NCI-H82 treated with DMSO at 0.1 percent for 48 hours (cell line): ENCODE measurements around the gene LRIG1.

Experiments used
- DNase-seq: peaks from one replicate; lab custom pipeline; 2025; ENCODE audit not compliant: unreplicated experiment; lab: John Stamatoyannopoulos, UW

LRIG1 gene

GRCh38 chr3:66470956-66471686 is 29.7 kb downstream of the LRIG1 start:
- no peak for DNase-seq

GRCh38 chr3:66470285-66470684 is 30.5 kb downstream of the LRIG1 start:
- DNase-seq = no peak

- DNase-seq = no peak
Observed at GRCh38 chr3:66469220-66469640, 31.6 kb downstream of the LRIG1 start.

DNA sequence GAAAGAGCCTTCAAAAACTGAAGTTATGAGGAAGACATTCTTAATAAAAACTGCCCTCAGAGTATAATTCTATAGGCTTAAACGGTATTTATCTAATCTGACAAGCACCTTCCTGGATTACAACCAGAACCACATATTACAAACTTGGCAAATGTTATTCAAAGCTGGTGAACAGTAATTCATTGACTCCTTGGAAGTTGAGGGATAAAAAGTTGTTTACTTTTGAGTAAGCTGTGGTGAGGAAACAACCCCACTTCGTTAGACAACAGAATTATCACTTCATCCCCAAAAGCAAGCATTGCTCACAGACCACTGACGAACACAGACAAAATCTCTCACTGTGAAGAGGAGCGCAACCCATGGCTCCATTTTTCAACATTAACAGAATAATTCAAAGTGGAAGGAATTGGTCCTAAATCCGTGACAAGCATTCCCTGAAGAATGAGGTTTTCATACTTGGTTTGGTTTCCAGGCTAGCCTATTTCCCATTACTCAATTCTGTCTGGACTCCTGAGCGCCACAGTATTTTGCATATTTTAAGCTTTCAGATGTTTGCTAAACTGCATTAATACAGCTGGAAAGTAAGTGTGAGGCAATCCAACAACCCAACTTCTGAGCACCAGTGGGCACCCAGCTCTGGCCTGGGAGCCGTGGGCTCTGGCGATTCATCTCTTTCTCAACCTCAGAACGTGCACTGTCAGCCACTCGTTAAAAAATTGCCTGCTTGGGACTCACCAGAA is 32.7 kb downstream of the LRIG1 start:
- DNase-seq = no peak

DNA sequence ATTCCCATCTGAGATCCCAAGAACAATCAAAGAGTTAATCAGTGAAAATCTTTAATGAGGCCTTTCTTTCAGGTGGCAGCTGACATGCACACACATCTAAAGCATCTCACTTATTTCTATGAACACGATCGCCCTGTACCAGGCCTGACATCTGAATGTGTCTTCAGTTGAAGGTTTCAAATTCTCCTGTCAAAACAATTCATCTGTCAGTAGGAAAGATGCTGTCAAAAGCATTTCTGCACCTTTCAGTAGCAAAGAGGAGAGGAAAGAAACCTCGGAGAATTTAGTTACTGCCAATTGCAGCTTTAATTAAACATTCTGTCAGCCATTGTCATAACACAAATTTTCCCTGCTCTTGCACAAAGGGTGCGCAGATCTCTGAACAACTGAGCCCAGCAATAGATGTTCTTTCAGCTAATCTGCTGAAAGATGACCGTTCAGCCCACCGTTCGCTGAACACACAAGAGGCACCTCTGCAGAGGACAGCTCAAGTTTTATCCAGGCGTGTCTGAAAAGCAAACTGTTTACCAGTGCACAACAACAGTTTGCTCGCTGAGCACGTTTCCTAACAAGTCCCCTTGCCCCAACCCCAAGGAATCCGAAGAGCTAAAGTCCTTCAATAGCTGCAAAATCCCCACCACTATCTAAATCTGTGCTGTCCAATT is 34.1 kb downstream of the LRIG1 start:
- no peak for DNase-seq

GRCh38 chr3:66465587-66465986 is 35.2 kb downstream of the LRIG1 start:
- no peak for DNase-seq

DNA sequence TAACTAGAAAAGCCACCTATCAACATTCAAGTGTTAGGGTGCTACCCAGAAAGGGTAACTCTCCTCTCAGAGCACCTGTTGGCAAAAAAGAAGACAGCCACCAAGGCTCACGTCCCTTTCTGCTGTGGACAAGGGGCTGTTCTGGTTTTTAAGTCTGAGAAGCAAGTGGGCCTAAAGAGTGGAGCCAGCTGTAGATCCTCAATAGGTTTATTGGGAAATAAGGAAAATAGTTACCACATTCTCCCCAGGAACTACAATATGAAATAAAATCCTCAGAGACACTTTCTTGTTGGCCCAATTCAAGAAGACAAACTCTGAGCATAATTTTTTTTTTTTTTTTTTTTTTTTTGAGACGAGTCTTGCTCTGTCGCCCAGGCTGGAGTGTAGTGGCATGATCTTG is 35.8 kb downstream of the LRIG1 start:
- no peak for DNase-seq

- DNase-seq = no peak
Observed at GRCh38 chr3:66464512-66464894, 36.3 kb downstream of the LRIG1 start.

DNA sequence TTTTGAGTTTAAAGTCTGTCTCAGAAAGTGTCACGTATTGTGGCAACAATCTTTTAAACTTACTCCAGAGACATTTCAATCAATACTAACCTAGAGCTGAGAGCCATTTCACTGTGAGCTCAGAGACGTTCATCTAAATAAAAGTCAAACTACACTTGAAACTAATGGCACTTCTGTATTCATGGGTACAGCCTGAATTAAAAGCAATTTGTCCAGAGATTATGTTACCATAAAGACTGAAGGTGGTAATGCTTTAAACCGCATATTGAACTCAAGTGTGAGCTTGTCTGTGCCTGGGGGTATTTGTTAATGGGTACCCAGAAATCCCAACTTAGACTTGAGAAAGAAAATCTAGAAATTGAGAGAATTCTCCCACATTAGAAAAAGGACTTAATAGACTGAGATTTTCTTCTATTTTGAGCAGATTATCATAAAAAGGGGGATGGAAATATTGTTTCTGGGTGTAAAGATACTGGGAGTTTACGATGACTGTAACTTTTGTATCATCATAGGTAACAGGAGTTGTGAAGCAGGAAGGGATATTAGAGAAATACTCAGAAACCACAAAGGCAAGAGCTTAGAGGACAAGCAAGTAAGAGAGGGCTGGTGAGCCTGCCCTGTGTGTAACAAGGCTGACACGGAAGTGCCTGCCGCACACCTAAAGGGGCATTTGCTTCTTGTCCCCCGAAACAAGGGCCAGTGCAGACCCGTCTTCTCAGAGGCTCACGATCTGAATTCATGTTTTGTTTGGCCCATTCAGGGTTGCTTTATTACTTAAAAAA is 36.9 kb downstream of the LRIG1 start:
- no peak for DNase-seq

GRCh38 chr3:66463054-66463631 is 37.7 kb downstream of the LRIG1 start:
- no peak for DNase-seq

DNA sequence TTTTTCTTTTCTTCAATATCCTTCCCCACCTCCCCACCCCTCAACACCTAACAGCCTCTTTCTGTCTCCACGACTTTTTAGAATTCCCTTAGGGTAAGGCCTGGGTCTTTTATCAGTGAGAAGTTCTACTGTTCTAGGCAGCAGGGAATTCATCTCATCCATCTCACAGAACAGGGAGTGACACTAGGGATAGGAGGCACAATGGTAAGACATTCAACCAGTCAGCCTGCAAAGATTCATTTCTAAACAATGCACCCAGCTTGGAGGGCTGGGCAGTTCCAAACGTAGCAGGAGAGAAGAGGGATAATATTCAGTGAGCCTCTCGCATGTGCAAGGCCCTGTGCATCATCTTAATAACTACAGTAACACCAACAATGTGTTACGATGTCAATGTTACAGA is 43.6 kb downstream of the LRIG1 start:
- DNase-seq = no peak

- no peak for DNase-seq
Observed at GRCh38 chr3:66456711-66457173, 44.1 kb downstream of the LRIG1 start.

GRCh38 chr3:66454464-66454859 is 46.4 kb downstream of the LRIG1 start:
- no peak for DNase-seq

GRCh38 chr3:66453651-66454463 is 47.0 kb downstream of the LRIG1 start:
- peak; percentile 43 for DNase-seq

GRCh38 chr3:66452303-66453011 is 48.4 kb downstream of the LRIG1 start:
- peak; percentile 56 for DNase-seq

- no peak for DNase-seq
Observed at GRCh38 chr3:66451766-66452165, 49.1 kb downstream of the LRIG1 start.

GRCh38 chr3:66450390-66451022 is 50.3 kb downstream of the LRIG1 start:
- DNase-seq = no peak

- DNase-seq = no peak
Observed at GRCh38 chr3:66449411-66449974, 51.3 kb downstream of the LRIG1 start.
